Measurements from ENCODE around the gene ATP5F1A.

- no peak for TF ChIP-seq CTCF (IDR thresholded peaks at IDR 0.05; ENCODE audit: low read depth, low read length)
- no peak for TF ChIP-seq MAX (IDR thresholded peaks at IDR 0.05; ENCODE audit: low read depth, low read length)
- TF ChIP-seq POLR2A (IDR thresholded peaks at IDR 0.05; ENCODE audit: extremely low read depth, insufficient read length), result no peak
- no peak for TF ChIP-seq MYC (IDR thresholded peaks at IDR 0.05; ENCODE audit: low read depth, low read length)
Observed at GRCh38 chr18:46084431-46084830, 13.7 kb downstream of the ATP5F1A start.
